Upper lobe of right lung (tissue), 1 donor: ENCODE data around the gene NACA2. TPM values are rescaled to one million over a fixed set of nuclear protein-coding genes. Genes with fewer than 3 reads are reported as not detected.

Experiments
- ATAC-seq: fragments of 200-7000 bp; cut with Tn5 transposase; one replicate; pipeline ENCODE4 v1.9.1; 2020; ENCODE audit warnings: mild to moderate bottlenecking, moderate library complexity
- DNase-seq: peaks from one replicate; pipeline ENCODE4 v3.0.0-alpha.2; 2020
- H3K27ac ChIP-seq: fragments of 200-600 bp; one replicate; pipeline ENCODE4 v1.8.0; 2022
- H3K27me3 ChIP-seq: fragments of 200-600 bp; one replicate; pipeline ENCODE4 v1.8.0; 2022; ENCODE audit warnings: mild to moderate bottlenecking
- H3K36me3 ChIP-seq: fragments of 200-600 bp; one replicate; pipeline ENCODE4 v1.8.0; 2022
- H3K4me1 ChIP-seq: fragments of 200-600 bp; one replicate; pipeline ENCODE4 v1.8.0; 2022
- H3K4me3 ChIP-seq: fragments of 200-600 bp; one replicate; pipeline ENCODE4 v1.8.0; 2022; ENCODE audit warnings: mild to moderate bottlenecking
- H3K9me3 ChIP-seq: fragments of 200-600 bp; one replicate; pipeline ENCODE4 v1.8.0; 2022
- intact Hi-C: fragments of 100-400 bp; cut with DNase I; formaldehyde crosslinking; loops from one replicate; pipeline ENCODE4 v1.11.0; 2022
- total RNA-seq: library from RNA; stranded (reverse); fragmentation: NEBNext Ultra II Directional; extraction: Animal tissue kit (Norgen Biotek cat#: 25700); gene quantifications from one replicate; pipeline ENCODE4 v1.2.1, GENCODE V29; 2021
- TF ChIP-seq, protein P1 (sequence below): fragments of 200-600 bp; IDR thresholded peaks from one replicate; pipeline ENCODE4 v1.8.0; 2022; ENCODE audit warnings: antibody characterized with exemption
- donor health status: DM: no; HTN: yes; CAD: no; lungs with severe emphysema.

Gene NACA2
- total RNA-seq, 1 donor from 2014 or later, result not detected

DNA sequence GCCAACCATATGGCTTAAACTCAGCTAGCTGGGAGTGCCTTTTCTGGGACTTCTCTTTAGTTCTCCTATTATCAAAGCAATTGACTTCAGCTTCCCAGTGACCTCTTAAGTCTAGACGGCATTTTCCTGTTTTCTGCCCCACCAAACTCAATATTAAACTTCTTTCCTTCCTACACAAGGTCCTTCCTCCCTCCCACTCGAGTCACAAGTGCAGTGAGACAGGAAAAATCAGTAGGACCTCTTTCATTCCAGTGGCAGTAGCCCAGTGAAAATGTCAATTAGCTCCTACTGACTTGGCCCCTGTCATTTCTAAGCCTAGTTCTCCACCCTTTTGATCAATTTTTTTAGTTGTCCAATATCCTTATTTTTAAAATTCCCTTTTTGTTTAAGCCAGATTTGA, 9.6 kb upstream of the NACA2 start:
- DNase-seq, result no peak
- H3K27ac ChIP-seq, result no peak overlapping the region
- H3K4me3 ChIP-seq, result no peak overlapping the region
- H3K9me3 ChIP-seq, result no peaks in the 10 kb centered on the region
- intact Hi-C loops, result no loop called here
- ATAC-seq, result no peak
- no peaks in the 10 kb centered on the region for H3K4me1 ChIP-seq
- H3K36me3 ChIP-seq, result no peaks in the 10 kb centered on the region
- H3K27me3 ChIP-seq, result peaks cover 10% of the 10 kb centered on the region
- TF ChIP-seq, protein P1, sequence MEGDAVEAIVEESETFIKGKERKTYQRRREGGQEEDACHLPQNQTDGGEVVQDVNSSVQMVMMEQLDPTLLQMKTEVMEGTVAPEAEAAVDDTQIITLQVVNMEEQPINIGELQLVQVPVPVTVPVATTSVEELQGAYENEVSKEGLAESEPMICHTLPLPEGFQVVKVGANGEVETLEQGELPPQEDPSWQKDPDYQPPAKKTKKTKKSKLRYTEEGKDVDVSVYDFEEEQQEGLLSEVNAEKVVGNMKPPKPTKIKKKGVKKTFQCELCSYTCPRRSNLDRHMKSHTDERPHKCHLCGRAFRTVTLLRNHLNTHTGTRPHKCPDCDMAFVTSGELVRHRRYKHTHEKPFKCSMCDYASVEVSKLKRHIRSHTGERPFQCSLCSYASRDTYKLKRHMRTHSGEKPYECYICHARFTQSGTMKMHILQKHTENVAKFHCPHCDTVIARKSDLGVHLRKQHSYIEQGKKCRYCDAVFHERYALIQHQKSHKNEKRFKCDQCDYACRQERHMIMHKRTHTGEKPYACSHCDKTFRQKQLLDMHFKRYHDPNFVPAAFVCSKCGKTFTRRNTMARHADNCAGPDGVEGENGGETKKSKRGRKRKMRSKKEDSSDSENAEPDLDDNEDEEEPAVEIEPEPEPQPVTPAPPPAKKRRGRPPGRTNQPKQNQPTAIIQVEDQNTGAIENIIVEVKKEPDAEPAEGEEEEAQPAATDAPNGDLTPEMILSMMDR, result no peak

DNA sequence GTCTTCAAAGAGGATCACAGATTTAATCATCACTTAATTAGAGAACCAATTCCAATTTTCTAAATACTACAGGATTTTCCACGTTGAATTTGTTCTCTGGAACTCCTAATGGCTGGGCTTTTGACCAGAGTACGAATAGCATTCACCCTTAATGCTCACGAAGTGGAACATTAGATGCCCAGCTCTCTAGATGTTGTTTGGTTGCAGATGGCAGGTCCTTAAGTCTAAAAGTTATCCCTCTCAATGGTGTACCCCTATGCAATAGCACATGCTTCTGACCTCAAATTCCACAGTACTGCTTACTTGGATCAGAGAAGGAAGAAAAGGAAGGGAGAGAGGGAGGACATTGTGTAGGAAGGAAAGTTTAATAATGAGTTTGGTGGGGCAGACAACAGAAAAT, 8.6 kb upstream of the NACA2 start:
- ATAC-seq, result no peak
- TF ChIP-seq, protein P1, result no peak
- no peaks in the 10 kb centered on the region for H3K9me3 ChIP-seq

DNA sequence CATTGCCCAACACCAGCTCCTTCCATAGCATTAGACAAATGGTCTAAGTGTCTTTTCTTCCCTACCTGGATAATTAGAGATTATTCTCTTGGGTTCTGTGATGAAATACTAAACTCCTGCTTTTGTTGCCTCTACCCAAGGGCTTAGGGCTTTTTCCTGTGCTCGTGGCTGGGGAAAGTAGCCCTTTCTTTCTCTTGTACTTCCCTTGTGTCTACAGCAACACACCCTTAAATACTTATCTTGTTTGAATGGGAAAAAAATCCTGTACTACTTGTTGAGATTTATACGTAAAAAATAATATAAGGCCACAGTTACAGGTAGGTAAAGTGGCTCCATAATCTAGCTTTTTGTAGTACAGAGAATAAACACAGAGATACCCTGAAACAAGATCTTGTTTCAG, 7.0 kb upstream of the NACA2 start:
- Histone ChIP-seq H3K9me3 (no peaks in the 10 kb centered on the region), H3K36me3 (no peaks in the 10 kb centered on the region), H3K4me3 (no peak overlapping the region), H3K4me1 (no peaks in the 10 kb centered on the region), H3K27me3 (peaks cover 15% of the 10 kb centered on the region), H3K27ac (no peak overlapping the region)
- TF ChIP-seq, protein P1, result no peak
- intact Hi-C loops, result no loop called here
- ATAC-seq (no peak), DNase-seq (no peak)

More for the DNA sequence above, 8.6 kb upstream of the NACA2 start:
- H3K4me1 ChIP-seq, result no peaks in the 10 kb centered on the region
- no peaks in the 10 kb centered on the region for H3K36me3 ChIP-seq
- no peak for DNase-seq
- no peak overlapping the region for H3K27ac ChIP-seq
- H3K4me3 ChIP-seq, result no peak overlapping the region
- peaks cover 10% of the 10 kb centered on the region for H3K27me3 ChIP-seq
- intact Hi-C loops, result no loop called here

DNA sequence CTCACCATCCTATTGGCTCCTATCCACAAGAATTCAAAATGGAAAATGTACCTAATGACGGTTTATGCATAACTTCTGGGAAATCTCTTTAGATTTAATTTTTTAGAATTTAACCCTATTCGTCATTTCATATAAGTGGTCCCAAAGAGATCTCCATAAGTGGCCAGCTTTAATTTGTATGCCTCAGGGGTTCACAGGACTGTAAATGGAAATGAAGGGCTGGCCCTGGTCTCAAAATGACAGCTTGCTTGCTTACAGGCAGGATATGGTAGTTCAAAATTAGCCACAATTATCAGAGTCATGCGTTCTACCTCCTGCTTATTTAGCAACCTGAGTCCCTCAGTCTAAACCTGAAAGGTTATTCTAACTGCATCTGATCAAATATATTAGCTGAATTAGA, 6.6 kb upstream of the NACA2 start:
- intact Hi-C loops, result no loop called here
- ATAC-seq, result no peak
- DNase-seq, result no peak

DNA sequence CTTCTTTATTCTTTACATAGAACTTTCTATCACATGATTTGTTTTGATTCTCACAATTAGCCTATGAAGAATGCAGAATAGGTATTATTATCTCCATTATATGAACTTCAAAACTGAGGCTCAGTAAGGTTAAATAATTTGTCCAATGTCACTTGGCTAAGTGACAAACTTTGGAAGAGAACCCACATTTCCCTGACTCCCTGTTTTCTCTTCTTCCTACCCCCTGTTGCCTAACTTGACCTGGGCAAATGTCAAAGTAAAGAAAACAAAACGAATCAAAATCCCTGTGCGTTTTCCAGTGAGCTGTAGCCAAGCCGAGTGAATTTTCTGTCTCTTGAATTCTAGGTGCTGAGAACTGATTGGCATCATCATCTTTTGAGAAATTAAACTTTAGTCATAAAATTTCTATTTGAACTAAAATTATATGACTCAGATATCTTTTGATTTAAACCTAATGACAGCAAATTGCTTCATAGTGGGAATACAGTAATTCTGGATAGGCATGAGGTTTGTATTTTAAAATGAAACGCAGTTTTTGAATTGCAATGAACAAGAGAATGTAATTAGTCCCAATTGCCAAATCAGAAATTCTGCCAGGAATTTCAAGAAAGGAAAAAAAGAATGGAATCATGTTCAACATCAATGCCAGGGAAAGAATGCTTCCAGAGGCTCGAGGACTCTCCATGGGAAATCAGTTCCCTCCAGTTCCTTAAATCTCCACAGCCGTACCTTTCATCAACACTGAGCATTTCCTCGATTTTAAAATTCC, 4.6 kb upstream of the NACA2 start:
- TF ChIP-seq, protein P1, result no peak
- DNase-seq, result no peak
- intact Hi-C loops, result no loop called here
- H3K36me3 ChIP-seq, result no peaks in the 10 kb centered on the region
- no peak overlapping the region for H3K4me3 ChIP-seq
- no peak overlapping the region for H3K27ac ChIP-seq
- no peaks in the 10 kb centered on the region for H3K4me1 ChIP-seq
- no peak for ATAC-seq
- H3K9me3 ChIP-seq, result no peaks in the 10 kb centered on the region
- peaks cover 21% of the 10 kb centered on the region for H3K27me3 ChIP-seq

More for the DNA sequence above, 6.6 kb upstream of the NACA2 start:
- Histone ChIP-seq H3K27ac (no peak overlapping the region), H3K36me3 (no peaks in the 10 kb centered on the region), H3K27me3 (peaks cover 15% of the 10 kb centered on the region), H3K9me3 (no peaks in the 10 kb centered on the region), H3K4me1 (no peaks in the 10 kb centered on the region), H3K4me3 (no peak overlapping the region)
- TF ChIP-seq, protein P1, result no peak
